Peyer's patch (tissue), 4 donors: Measurements from ENCODE around the gene XPA.

Experiments
- POLR2A ChIP-seq, 2 donors: fragments of 450-650 bp; IDR thresholded peaks; one replicate each; pipeline ENCODE4 v1.5.1; 2017; ENCODE audit warnings: antibody characterized with exemption in 2 of 2, mild to moderate bottlenecking in 2 of 2, moderate library complexity in 2 of 2
- TF ChIP-seq, protein P1 (sequence below), 6 experiments: fragments of 450-650 bp in 4 of 6; fragments of 200-600 bp in 2 of 6; sonication (generic) in 1 of 6; IDR thresholded peaks; one replicate each; pipeline ENCODE4 v1.5.1; 2017 to 2019; ENCODE audit warnings: antibody characterized with exemption in 6 of 6, mild to moderate bottlenecking in 3 of 6, moderate library complexity in 1 of 6

DNA sequence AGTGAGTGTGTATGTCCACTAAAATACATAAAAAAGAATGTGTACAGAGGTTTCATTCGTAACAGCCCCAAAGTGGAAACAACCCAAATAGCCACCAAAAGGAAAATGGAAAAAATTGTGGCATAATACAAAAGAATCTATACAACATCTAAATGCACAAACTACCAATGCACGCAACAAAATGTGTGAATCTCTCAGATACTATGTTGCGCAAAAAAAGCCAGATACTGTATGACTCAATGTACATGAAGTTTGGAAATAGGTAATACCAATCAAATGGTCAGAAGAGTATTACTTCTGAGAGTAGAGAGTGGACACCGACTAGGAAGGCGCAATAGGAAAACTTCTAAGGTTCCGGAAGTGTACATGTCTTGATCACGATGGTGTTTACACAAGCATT lies 2.4 kb downstream of the XPA start:
- TF ChIP-seq, protein P1, sequence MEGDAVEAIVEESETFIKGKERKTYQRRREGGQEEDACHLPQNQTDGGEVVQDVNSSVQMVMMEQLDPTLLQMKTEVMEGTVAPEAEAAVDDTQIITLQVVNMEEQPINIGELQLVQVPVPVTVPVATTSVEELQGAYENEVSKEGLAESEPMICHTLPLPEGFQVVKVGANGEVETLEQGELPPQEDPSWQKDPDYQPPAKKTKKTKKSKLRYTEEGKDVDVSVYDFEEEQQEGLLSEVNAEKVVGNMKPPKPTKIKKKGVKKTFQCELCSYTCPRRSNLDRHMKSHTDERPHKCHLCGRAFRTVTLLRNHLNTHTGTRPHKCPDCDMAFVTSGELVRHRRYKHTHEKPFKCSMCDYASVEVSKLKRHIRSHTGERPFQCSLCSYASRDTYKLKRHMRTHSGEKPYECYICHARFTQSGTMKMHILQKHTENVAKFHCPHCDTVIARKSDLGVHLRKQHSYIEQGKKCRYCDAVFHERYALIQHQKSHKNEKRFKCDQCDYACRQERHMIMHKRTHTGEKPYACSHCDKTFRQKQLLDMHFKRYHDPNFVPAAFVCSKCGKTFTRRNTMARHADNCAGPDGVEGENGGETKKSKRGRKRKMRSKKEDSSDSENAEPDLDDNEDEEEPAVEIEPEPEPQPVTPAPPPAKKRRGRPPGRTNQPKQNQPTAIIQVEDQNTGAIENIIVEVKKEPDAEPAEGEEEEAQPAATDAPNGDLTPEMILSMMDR (IDR thresholded peaks at IDR 0.05), result no peak
- no peak for TF ChIP-seq POLR2A (IDR thresholded peaks at IDR 0.05)
